Left cardiac atrium (tissue), 4 donors: ENCODE measurements around the gene JMJD7. TPM values are rescaled to one million over a fixed set of nuclear protein-coding genes. Genes with fewer than 3 reads are reported as not detected.

Source experiments
- ATAC-seq, 2 donors: fragments of 200-7000 bp; cut with Tn5 transposase; one replicate each; pipeline ENCODE4 v1.9.1; 2020; ENCODE audit warnings: mild to moderate bottlenecking in 2 of 2, moderate library complexity in 2 of 2
- DNase-seq: peaks from one replicate; pipeline ENCODE4 v3.0.0-alpha.2; 2020
- intact Hi-C, 2 donors: fragments of 100-400 bp; cut with DNase I; formaldehyde crosslinking; loops; one replicate each; pipeline versions ENCODE4 v1.14.1 to v1.15.1; 2022 to 2023
- total RNA-seq, 2 donors: library from RNA; stranded (reverse); fragmentation: NEBNext Ultra II Directional; extraction: Animal tissue kit (Norgen Biotek cat#: 25700); gene quantifications; one replicate each; pipeline ENCODE4 v1.2.1, GENCODE V29; 2021
- donor health status: DM: no; HTN: yes; CAD: no.
- donor health status: DM: no; HTN: yes; CAD: no; lungs with severe emphysema.
- donor health status: DM: yes; HTN: yes; CAD: no.
- donor health status: Dilated cardiomyopathy.

JMJD7 gene
- total RNA-seq, 2 donors from 2014 or later, result 8.8 to 11.7 TPM

DNA sequence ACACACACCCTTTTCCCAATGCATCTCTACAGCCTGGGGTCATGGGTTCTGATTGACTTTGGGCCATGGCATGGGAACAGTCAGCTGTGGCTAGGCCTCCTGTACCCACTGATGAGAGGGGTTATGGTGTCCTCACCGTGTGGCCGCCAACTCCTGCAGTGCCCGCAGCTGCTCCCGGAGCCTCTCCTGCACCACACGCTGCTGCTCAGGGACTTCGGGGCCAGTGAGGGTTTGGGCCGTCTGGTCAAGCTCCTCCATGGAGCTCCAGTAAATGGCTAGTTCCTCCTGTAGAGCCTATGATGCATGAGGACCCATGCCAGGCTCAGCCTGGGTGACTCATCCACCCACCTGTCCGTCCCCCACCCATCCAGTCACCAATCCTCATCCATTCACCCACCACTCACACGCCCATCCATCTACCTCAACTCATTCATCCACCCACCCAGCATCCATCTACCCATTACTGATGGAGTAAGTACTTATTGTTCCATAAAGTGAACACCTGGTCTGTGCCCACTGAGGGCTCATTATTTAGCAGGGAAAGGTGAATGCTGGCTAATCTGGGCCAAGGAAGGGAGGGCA lies 44.4 kb downstream of the JMJD7 start:
- ATAC-seq, result no peak
- DNase-seq, result no peak
- intact Hi-C loops, result no loop called here

DNA sequence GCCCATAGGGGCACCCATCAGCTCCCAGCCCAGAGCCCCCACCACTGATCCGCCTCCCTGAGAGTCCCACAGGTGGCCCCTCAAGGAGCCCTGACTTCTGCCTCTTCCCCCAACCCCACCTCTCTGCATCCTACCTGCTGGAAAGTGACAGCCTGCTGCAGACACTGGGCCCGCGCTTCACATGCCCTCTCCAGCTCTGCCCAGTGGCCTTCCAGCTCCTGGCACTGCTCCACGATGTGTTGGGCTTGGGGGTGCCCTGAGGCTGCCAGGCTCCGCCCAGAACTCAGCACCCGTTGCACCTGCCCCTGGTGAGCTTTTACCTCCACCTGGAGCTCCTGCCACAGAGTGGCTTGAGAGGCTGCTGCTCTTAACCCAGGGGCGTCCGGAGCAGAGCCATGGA lies 45.8 kb downstream of the JMJD7 start:
- no peak for DNase-seq
- ATAC-seq, result no peak
- intact Hi-C loops, result no loop called here

DNA sequence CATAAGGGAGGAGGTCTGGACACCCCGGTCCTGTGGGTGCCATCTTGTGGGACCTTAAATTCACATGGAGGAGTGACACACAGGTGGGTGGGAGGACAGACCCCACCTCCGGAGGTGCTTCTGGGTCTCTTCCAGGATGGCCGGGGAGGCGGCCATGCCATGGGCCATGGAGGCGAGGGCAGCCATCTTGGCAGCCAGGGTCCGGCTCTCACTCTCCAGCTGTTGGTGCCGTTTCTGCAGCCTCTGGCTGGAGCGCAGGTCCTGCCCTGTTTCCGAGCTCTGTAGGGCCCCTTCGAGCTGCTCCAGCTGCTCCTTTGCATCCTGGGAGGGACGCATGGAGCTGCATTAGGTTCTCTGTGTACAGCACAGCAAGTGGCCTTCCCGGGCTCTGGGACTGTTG lies 46.8 kb downstream of the JMJD7 start:
- ATAC-seq (no peak), DNase-seq (no peak)
- intact Hi-C loops, result no loop called here

DNA sequence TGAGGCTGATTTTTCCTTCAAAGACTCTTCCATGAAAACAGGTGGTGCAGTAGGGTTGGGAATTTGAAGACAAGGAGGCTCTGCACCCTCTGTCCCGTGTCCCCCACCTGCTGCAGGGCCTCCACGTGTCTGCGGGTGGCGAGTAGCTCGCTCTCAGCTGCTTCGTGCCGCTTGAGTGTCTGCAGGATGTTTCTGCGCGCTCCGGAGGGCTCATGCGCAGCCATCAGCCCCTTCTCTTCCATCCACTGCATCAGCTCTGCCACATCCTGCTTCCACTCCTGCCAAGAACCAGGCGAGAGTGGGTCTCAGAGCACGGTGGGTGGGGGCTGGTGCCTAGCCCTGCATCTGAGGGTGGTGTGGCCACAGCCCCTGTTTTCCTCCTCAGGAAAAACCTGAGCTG lies 48.1 kb downstream of the JMJD7 start:
- no peak for ATAC-seq
- intact Hi-C loops, result no loop called here

DNA sequence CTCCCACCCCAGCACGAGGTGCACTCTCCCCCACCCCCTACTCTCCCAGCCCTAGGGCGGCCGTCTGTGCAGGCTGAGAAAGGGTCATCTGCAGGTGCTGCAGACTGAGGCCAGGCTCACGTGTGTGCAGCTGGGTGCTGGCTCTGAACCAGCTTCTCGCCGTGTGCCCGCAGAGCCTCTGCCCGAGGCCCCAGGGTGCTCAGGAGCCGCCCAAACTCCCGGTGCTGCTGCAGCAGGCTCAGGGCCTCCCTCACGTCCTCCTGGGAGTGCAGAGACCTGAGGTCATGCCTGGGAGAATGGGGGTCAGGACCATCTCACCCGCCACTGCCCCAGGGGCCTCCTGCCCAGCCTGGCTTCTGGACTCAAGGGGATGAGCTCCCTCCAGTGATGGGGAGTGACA lies 48.8 kb downstream of the JMJD7 start:
- ATAC-seq (no peak), DNase-seq (no peak)
- intact Hi-C loops, result no loop called here

More for the DNA sequence above, 48.1 kb downstream of the JMJD7 start:
- no peak for DNase-seq

DNA sequence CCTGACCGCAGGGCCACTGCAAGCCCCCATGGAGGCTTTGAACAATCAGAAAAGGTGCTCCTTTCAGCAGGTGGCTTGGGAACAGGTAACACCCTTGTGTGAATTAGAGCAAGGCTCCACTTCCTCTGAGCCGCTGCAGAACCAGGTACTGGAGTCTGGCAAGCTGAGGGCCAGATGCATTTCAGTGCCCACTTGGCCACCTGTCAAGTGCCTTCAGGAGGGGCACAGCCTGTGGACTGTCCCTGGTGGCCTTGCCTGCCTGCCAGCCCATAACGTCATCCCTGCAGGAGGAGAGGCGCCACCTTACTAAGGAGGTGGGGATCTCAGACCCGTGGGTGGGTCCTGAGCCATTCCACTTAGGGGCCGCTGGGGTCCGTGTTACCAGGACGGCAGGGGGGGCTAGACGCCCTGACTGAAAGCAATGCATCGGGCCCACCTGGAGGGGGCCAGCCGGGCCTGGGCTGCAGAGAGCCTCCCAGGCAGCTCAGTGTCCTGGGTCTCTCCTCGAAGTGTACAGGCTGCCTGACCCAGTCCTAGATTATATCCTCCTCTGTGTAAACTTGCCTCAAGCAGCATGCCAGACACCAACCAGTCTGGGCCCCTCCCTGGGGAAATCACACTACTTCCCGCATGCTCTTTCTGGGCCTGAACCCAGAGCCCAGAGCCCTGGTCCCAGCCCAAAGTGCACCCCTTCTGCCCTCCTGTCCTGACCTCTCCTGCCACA lies 49.9 kb downstream of the JMJD7 start:
- intact Hi-C loops, result no loop called here
- DNase-seq, result no peak
- peak in 1 of 2 donors; percentile 9 for ATAC-seq

DNA sequence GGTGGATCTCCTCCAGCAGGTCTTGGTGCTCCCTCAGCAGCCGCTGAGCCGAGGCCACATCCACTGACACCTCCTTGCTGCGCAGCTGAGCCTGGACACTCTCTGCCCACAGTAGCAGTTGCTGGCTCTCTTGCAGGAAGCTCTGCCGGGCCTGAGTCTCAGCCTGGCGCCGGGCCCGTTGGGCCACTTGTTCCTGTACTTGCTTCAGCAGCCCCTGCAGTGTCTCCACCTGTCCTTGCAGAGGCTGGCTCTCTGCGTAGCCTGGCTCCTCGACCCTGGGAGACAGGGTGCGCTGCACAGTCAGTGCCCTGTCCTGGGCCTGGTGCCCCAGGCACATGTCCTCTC lies 50.4 kb downstream of the JMJD7 start:
- ATAC-seq (peak; percentile 50 to 65), DNase-seq (peak; percentile 63)
- intact Hi-C loops, result no loop called here

DNA sequence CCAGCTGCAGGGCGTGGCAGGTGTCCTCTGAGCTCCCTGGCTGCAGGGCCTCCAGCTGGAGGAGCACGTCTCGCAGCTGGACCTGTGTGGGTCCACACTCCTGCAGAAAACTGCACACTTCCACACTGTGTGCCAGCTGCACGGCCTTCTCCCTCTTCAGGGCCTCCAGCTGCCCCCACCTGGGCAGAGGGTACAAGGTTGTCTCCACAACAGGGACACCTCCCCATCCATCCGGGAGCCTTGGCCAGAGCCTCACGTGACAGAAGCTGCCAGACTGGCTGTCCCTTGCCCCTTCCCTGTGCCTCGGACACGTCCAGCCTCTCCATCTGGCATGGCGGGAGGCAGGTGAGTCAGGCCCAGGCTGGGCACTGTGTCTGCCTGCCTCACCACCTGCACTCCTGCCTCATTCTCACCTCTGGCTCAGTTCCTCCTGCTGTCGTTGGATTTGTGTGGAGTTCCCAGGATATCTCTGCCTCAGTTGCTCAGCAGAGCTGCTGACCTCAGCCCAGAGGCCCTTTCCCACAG lies 51.5 kb downstream of the JMJD7 start:
- intact Hi-C loops, result no loop called here
- no peak for DNase-seq

DNA sequence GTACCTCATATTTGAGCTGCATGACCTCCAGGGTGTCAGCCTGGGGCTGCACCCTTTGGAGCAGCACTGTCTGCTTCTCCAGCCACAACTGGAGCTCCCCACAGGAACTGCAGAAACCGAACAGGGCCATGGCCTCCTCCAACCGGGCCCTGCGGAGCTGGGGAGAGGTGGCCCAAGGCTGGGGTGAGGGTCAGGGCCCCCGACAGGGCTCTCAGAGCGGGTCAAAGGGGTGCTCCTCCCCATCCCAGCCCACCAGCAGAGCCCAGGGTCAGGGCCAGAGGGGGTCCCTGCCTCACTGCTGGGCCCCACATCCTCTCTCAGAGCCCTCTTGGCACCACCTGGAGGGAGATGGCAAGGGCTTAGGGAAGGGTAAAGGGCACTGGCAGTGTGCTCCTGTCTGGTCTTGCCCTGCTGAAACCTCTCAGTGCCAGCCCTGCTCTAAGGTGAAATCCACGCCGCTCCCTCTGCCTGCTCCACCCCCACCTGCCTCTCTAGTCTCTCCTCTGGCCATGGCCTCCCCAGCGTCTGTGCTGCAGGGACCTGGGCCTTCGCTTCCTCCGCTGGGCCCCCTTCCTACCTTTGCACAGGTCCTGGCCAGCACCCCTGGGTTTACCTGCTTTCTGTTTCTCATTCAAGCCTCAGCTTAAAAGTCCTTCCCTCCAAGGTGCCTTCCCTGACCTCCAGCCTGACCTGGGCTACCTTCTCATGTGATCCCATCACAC lies 52.4 kb downstream of the JMJD7 start:
- intact Hi-C loops, result no loop called here
- no peak for DNase-seq
- no peak for ATAC-seq

More for the DNA sequence above, 51.5 kb downstream of the JMJD7 start:
- no peak for ATAC-seq

DNA sequence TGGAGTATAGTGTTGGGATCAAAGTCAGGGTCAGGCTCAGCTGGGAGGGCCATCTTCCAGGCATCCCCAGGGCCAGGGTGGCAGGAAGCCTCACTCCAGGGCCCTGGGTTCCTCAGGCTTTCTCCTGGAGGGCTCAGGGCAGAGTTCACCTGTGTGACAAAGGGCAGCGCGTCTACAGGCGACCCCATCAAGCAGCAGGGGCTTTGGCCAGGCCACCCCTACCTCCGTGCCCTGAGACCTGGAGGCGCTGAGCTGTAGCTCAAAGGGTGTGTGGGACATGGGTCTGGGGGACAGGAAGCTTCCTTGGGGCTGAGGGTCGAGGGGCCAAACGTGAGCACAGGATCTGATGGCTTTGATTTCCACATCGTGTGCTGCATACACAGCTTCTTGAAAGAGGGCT lies 53.2 kb downstream of the JMJD7 start:
- DNase-seq (no peak), ATAC-seq (no peak)
- intact Hi-C loops, result no loop called here

DNA sequence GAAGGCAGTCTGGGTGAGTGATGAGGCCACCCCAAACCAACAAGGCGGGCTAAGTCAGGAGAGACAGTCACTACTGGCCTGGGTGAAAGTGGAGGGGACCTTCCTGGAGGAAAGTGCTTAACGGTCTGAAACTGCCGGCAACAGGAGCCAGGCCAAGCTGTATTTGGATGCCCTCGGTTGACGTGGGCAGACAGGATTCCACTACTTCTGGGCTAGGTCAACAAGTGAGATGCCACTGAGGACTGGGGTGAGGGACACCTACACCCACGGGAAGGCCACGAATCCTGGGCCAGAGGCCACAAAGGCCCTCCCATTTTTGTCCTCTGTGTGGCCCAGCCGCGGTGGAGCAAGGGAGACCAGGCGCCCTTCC lies 53.6 kb downstream of the JMJD7 start:
- DNase-seq, result no peak
- peak in 1 of 2 donors; percentile 16 for ATAC-seq
- intact Hi-C loops, result no loop called here

DNA sequence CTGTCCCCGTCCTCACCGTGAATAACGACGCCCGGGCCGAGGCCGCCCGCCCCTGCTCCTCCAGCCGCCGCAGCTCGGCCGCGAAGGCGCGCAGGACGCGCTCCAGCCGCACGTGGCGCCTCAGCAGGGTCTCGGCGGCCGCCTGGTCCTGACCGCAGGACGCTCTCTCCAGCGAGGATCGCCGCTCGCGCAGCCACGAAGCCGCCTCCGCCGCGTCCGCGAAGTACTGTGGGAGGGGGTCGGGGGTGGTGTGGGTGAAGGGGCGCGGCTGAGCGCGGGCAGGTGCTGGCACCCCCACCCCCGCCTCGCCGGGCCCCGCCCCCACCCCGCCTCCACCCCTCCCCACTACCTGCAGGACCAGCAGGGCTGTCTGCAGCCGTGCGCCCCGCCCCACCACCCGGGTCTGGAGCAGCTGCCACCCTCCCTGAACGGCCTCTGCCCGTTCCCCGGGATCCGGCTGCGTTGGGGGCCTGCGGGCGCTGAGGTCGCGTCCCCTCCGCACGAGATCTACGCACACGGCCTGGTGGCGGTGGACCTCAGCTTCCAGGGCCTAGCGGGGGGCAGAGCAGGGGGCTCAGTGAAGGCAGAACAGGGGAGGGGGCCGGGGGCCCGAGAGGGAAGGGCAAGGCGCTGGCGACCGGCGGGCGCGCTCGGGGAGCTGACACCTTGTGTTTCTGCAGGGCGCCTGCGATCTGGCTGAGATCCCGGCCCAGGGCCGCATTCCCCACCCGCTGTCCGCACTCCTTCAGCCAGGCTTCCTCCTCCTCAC lies 54.2 kb downstream of the JMJD7 start:
- DNase-seq (no peak), ATAC-seq (peak; percentile 60 to 67)
- intact Hi-C loops, result no loop called here

DNA sequence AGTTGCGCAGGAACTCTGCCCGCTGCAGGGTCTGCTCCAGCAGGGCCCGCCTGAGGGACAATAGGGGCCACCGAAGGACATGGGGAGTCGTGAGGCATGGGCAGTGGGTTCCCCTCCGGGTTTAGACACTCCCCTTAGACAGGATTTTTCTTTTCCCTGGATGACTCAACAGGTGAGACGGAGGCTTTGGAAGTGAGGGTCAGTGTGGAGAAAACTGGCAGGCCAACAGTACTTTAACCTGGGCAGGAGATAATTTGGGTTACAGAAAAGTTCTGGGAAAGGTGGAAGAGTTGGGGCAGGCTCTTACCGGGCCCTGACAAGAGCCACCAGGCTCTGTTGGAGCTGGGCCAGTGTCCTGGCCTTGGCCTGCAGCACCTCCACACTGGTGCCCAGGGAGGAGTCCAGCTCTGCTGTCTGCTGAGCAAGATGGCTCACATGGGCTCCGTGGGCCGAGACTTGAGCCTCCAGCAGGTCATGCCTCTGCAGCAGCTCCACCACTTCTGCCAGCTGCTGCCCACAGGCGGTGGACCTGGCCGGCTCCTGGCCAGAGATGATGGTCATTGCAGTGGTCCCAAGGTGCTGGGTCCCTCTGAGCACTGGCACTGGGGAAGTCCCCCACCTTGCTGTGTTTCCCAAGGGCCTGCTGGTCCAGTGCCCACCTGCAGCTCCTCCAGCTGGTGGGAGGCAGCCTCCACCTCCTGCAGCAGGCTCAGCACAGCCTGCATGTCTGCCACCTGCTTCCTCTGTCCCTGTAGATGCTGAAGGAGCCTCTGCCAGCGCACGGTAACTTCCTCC lies 55.0 kb downstream of the JMJD7 start:
- intact Hi-C loops, result no loop called here
- ATAC-seq, result peak in 1 of 2 donors; percentile 9
- DNase-seq, result no peak

DNA sequence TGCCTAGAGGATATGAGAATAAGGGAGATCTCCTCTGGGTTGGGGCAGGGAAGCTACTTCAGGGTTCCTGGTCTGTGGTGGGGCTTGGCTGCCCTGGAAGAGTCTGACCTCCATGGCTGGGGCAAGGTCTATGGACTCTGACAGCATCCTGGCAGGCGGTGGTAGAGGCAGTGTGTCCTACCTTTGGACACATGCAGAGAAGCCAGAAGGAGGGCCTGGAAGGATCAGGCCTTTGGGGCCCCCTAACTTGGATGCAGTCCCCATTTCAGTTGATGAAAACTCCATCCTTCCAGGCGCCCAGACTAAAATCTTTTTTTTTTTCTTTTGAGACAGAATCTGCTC lies 55.6 kb downstream of the JMJD7 start:
- no peak for DNase-seq
- intact Hi-C loops, result no loop called here
- ATAC-seq, result no peak

DNA sequence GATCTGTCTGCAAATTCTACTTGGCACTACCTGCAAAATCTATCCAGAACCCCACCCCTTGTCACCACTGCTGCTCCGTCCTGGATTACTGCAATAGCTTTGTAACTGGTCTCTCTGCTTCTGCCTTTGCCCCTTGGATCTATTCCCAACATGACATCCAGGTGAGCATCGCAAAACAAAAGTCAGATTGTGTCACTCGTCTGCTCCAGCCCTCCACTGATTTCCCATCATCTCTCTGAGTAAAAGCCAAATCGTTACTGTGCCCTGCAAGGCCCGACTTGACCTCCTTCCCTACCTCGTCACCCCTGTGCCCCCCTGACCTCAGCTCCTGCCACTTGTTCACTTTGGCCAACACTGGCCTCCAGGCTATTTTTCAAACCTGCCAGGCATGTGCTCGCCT lies 56.6 kb downstream of the JMJD7 start:
- ATAC-seq (no peak), DNase-seq (no peak)
- intact Hi-C loops, result no loop called here

DNA sequence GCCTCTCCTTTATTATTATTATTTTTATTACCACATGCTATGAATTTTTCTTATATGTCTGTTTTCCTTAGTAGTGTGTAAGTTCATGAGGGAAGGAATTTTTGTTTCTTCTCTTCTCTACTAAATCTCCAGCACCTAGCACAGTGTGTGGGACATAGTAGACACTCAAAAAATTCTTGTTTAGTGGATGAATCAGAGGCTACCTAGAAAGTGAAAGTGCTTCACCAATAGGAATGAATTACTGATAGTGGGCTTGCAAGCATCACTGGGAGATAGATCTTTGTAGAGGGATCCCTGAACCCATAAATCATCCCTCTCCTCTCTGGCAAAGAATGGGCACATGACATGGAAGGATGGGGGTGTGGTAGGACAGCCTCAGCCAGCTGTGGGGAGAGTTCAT lies 57.4 kb downstream of the JMJD7 start:
- intact Hi-C loops, result no loop called here
- ATAC-seq (no peak), DNase-seq (no peak)

DNA sequence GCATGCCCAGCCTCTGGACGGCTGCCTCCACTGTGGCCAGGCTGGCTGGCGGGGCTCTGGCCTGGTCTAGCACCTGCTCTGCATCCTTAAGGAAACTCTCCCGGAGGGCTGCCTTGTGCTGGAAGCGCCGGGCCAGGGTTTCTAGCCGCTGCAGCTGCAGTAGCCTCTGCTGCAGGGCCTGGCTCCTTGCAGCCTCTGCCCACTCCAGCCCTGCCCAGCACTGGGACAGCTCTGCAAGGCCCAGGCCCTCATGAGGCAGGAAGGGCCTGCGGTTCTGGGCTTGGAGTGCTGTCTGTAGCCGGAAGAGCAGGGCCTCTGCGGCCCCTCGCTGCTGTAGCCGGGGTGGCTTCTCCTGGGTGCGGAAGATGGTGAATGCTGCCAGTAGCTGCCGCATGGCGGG lies 57.9 kb downstream of the JMJD7 start:
- intact Hi-C loops, result no loop called here
- no peak for DNase-seq
- ATAC-seq, result no peak

DNA sequence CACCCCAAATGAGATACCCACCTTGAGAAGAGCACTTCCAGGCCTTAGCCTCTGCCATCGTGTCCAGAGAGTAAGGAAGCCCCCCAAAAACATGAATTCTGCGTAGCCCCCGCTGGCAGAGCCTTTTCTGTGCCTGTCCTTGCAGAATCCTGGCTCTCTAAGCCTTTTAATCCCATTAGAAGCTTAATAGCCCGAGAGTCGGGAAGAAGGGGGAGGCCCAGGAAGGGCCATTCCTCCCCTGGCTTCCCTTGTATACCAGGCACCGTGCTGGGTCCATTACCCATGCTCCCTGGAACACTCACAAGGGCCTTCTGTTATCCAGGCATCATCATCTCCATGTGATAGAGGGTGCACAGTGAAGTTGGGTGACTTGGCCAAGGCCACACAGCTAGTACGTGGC lies 58.8 kb downstream of the JMJD7 start:
- intact Hi-C loops, result no loop called here
- ATAC-seq (no peak), DNase-seq (no peak)

DNA sequence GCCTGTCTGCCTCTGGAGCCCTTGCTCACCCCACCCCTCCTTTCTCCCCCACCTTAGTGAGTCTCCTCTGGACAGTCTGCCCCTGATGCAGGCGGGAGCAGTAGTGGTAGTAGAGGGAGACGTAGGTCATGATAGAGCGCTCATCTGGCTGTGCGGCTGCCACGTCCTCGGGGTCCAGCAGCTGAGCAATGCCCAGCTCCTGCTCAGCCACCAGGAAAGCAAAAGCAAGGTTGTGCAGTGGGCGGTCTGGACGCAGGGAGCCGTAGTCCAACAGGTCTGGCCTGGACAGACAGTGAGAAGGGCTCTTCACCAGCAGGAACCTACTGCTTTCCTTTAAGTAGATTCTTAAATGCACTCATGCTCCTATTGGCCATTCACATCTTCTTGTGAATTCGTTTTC lies 59.3 kb downstream of the JMJD7 start:
- DNase-seq (no peak), ATAC-seq (no peak)
- intact Hi-C loops, result no loop called here
